ENCODE results near the gene PTPRT.

DNA sequence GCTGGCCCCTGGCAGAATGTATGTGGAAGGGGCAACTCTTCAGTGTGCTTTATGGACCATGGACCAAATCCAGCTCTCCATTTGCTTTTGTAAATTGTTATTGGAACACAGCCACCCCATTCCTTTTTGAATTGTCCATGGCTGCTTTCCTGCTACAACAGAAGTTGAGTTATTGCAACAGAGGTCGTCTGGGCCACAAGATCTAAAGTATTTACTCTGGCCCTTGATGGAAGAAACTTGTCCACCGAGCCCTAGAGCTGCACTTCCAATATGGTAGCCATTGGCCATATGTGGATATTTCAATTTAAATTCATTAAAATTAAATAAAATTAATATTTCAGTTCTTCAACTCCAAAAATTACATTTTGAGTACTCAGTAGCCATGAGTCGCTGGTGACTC lies 543.5 kb downstream of the PTPRT start:
- TF ChIP-seq, protein P1, sequence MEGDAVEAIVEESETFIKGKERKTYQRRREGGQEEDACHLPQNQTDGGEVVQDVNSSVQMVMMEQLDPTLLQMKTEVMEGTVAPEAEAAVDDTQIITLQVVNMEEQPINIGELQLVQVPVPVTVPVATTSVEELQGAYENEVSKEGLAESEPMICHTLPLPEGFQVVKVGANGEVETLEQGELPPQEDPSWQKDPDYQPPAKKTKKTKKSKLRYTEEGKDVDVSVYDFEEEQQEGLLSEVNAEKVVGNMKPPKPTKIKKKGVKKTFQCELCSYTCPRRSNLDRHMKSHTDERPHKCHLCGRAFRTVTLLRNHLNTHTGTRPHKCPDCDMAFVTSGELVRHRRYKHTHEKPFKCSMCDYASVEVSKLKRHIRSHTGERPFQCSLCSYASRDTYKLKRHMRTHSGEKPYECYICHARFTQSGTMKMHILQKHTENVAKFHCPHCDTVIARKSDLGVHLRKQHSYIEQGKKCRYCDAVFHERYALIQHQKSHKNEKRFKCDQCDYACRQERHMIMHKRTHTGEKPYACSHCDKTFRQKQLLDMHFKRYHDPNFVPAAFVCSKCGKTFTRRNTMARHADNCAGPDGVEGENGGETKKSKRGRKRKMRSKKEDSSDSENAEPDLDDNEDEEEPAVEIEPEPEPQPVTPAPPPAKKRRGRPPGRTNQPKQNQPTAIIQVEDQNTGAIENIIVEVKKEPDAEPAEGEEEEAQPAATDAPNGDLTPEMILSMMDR (conservative IDR thresholded peaks at IDR 0.05 in 1 of 2, IDR thresholded peaks at IDR 0.05 in 1 of 2; ENCODE audit: low read depth in 1 of 2, low read length in 2 of 2): no peak
- TF ChIP-seq EZH2 (IDR thresholded peaks at IDR 0.05; ENCODE audit: low read length, missing control alignments): no peak
